ENCODE data around the gene MYBBP1A. TPM values are rescaled to one million over a fixed set of nuclear protein-coding genes. Genes with fewer than 3 reads are reported as not detected.

MYBBP1A gene
- total and polyA plus RNA-seq, 2 of the 4 experiments (the other 2 are of a cell fraction): 22.6 to 45.9 TPM

DNA sequence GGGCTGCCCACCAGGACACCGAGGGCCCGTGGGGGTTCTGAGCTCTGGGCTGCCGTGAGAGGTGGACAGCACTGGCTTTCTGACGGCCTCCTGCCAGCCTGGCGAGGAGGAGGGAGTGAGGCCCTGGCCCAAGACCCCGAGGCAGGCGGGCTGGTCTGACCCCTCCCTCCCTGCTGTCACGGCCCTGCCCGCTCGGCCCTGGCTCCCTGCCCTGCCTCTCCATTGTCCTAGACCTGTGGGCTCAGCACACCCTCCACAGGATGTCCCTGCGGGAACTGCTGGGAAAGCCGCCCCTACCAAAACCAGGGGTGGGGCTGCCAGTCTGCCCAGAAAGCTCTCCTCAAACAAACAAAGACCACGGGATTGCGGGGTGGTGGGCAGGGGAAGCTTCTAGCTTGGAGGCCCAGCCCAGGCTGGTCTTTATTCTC lies 35.8 kb downstream of the MYBBP1A start:
- Histone ChIP-seq H3K18ac (ENCODE audit: low read depth, low read length) (no peak overlapping the region), H4K20me1 (ENCODE audit: insufficient read depth, low read length) (no peaks in the 10 kb centered on the region), H4K5ac (ENCODE audit: low read depth, low read length) (no peak overlapping the region), H3K9me1 (ENCODE audit: insufficient read depth, low read length) (0 out of 2 replicates have a peak, but pooled peaks cover 3% of the 10 kb centered on the region), H2AFZ (replicated peaks; ENCODE audit: low read length, poor library complexity) (no peak overlapping the region), H2AK9ac (replicated peaks; ENCODE audit: low read depth, low read length, poor library complexity) (no peak overlapping the region), H2BK120ac (ENCODE audit: low read depth, low read length) (no peak overlapping the region), H3K4me3 (ENCODE audit: insufficient read depth, low read depth, low read length) (no peak overlapping the region), H3K4ac (ENCODE audit: low read depth, low read length) (no peak overlapping the region), H2BK20ac (ENCODE audit: low read depth, low read length) (no peak overlapping the region), H4K91ac (ENCODE audit: insufficient read depth, low read depth, low read length) (no peak overlapping the region), H3K14ac (replicated peaks; ENCODE audit: low read depth, low read length) (no peak overlapping the region), H3K23ac (ENCODE audit: low read depth, low read length) (no peak overlapping the region), H3K27me3 (ENCODE audit: control insufficient read depth, insufficient read depth, low read length) (no peaks in the 10 kb centered on the region; the same call in 1 of the 2 replicates), H3K56ac (ENCODE audit: extremely low read depth, insufficient read depth, low read length) (no peak overlapping the region), H4K8ac (ENCODE audit: low read depth in 2 of 2, low read length in 2 of 2) (no peak overlapping the region), H3K9ac (ENCODE audit: low read depth, low read length) (no peak overlapping the region), H3K36me3 (ENCODE audit: control insufficient read depth, insufficient read depth, low read length) (no peaks in the 10 kb centered on the region), H3K79me1 (ENCODE audit: low read depth in 1 of 2, low read length in 2 of 2) (no peaks in the 10 kb centered on the region), H3K4me2 (ENCODE audit: low read depth, low read length) (no peak overlapping the region), H2AK5ac (ENCODE audit: low read depth, low read length) (no peak overlapping the region), H3K9me3 (ENCODE audit: control insufficient read depth, insufficient read depth, low read length) (peaks cover 2% of the 10 kb centered on the region; the same call in 1 of the 2 replicates), H2BK15ac (ENCODE audit: low read depth, low read length) (no peak overlapping the region), H2BK5ac (ENCODE audit: low read depth, low read length, poor library complexity, severe bottlenecking) (no peak overlapping the region), H3K27ac (ENCODE audit: insufficient read depth, low read length) (no peak overlapping the region), H3K4me1 (ENCODE audit: control insufficient read depth, insufficient read depth, low read length) (peaks cover 6% of the 10 kb centered on the region)
- CTCF ChIA-PET: no interaction called here
- in situ Hi-C loops (cut with MboI; ENCODE audit: low sequenced_read_pairs): no loop called here
- WGBS, 2 experiments (ENCODE audit: extremely low coverage in 2 of 2, insufficient read length in 1 of 2): 94% methylated on average over 3 of the region's 14 CpGs; no CpG with 5 or more reads in 1 of the 2 experiments
- no peak for DNase-seq
- intact Hi-C loops (cut with micrococcal nuclease): no loop called here
- dilution Hi-C loops (cut with HindIII; ENCODE audit: low sequenced_read_pairs, unreplicated experiment): no loop called here
- ATAC-seq (ENCODE audit: low read depth): no peak
- BruUV-seq (replicated peaks): no TSS peak
- TF ChIP-seq MAZ (IDR thresholded peaks at IDR 0.05; ENCODE audit: borderline replicate concordance, low read depth, low read length): no peak
- TF ChIP-seq NFE2L2 (IDR thresholded peaks at IDR 0.05; ENCODE audit: low read depth, low read length): no peak
- TF ChIP-seq, protein P1, sequence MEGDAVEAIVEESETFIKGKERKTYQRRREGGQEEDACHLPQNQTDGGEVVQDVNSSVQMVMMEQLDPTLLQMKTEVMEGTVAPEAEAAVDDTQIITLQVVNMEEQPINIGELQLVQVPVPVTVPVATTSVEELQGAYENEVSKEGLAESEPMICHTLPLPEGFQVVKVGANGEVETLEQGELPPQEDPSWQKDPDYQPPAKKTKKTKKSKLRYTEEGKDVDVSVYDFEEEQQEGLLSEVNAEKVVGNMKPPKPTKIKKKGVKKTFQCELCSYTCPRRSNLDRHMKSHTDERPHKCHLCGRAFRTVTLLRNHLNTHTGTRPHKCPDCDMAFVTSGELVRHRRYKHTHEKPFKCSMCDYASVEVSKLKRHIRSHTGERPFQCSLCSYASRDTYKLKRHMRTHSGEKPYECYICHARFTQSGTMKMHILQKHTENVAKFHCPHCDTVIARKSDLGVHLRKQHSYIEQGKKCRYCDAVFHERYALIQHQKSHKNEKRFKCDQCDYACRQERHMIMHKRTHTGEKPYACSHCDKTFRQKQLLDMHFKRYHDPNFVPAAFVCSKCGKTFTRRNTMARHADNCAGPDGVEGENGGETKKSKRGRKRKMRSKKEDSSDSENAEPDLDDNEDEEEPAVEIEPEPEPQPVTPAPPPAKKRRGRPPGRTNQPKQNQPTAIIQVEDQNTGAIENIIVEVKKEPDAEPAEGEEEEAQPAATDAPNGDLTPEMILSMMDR (conservative IDR thresholded peaks at IDR 0.05; ENCODE audit: low read depth, low read length): no peak
- TF ChIP-seq MAFK (IDR thresholded peaks at IDR 0.05; ENCODE audit: low read depth, low read length): no peak
- TF ChIP-seq MXI1 (IDR thresholded peaks at IDR 0.05; ENCODE audit: borderline replicate concordance, low read depth, low read length): no peak
- no peak for TF ChIP-seq RAD21 (IDR thresholded peaks at IDR 0.05; ENCODE audit: low read length)
- no peak for TF ChIP-seq RFX5 (IDR thresholded peaks at IDR 0.05; ENCODE audit: low read depth, low read length)
- no peak for TF ChIP-seq FOS (IDR thresholded peaks at IDR 0.05; ENCODE audit: low read depth, low read length)
- no peak for TF ChIP-seq POLR2A (IDR thresholded peaks at IDR 0.05; ENCODE audit: low read depth, low read length)
- POLR2A ChIA-PET (ENCODE audit: unreplicated experiment): no interaction called here
